Astrocyte of the cerebellum (primary cell): ENCODE measurements around the gene NLN.
A peak's percentile ranks its signal among the peaks of the same experiment; 100 is the strongest.
"Not testable (repeated sequence)": the region's sequence is repeated elsewhere in the genome, so short reads cannot be mapped to it uniquely, and the experiment has no call there.

Experiments
- DNase-seq: peaks from one replicate; pipeline ENCODE4 v3.0.0-alpha.2; 2011; ENCODE audit warnings: low read depth
- H3K4me3 ChIP-seq: 2 replicates; pipeline ENCODE4 v1.5.1; 2011; ENCODE audit warnings: mild to moderate bottlenecking, low read depth, low read length, moderate library complexity
- CTCF ChIP-seq: IDR thresholded peaks from 2 replicates; pipeline ENCODE4 v1.5.1; 2012; ENCODE audit warnings: low read length, low read depth, moderate library complexity, mild to moderate bottlenecking; ENCODE audit errors: missing control alignments
- in situ Hi-C: cut with HindIII; loops from 2 replicates; pipeline ENCODE4 v1.10.0; 2017; ENCODE audit warnings: low sequenced_read_pairs

The NLN gene

GRCh38 chr5:65846101-65846500 lies 124.1 kb downstream of the NLN start:
- in situ Hi-C loops = no loop called here
- no peak for TF ChIP-seq CTCF
- no peak for DNase-seq
- no peak overlapping the region for H3K4me3 ChIP-seq

- DNase-seq, in situ Hi-C loops, H3K4me3 ChIP-seq: not testable (repeated sequence)
Observed at GRCh38 chr5:65847019-65847418, 125.0 kb downstream of the NLN start.

GRCh38 chr5:65849918-65850317 lies 127.9 kb downstream of the NLN start:
- DNase-seq, H3K4me3 ChIP-seq, in situ Hi-C loops: not testable (repeated sequence)

GRCh38 chr5:65854925-65855324 lies 132.9 kb downstream of the NLN start:
- no peak overlapping the region for H3K4me3 ChIP-seq
- in situ Hi-C loops = no loop called here
- no peak for DNase-seq
- no peak for TF ChIP-seq CTCF

GRCh38 chr5:65855766-65856315 lies 133.8 kb downstream of the NLN start:
- in situ Hi-C loops = no loop called here
- TF ChIP-seq CTCF = no peak
- no peak for DNase-seq
- H3K4me3 ChIP-seq = no peak overlapping the region

- no peak overlapping the region for H3K4me3 ChIP-seq
- in situ Hi-C loops = no loop called here
- no peak for TF ChIP-seq CTCF
- DNase-seq = no peak
Observed at GRCh38 chr5:65856520-65856919, 134.5 kb downstream of the NLN start.

- no peak for TF ChIP-seq CTCF
- in situ Hi-C loops = no loop called here
- H3K4me3 ChIP-seq = no peak overlapping the region
- DNase-seq = no peak
Observed at GRCh38 chr5:65858316-65858715, 136.3 kb downstream of the NLN start.

- in situ Hi-C loops = no loop called here
- TF ChIP-seq CTCF = no peak
- H3K4me3 ChIP-seq = no peak overlapping the region
- peak; percentile 88 for DNase-seq
Observed at GRCh38 chr5:65861830-65862241, 139.8 kb downstream of the NLN start.
